IMR-90 (cell line): Measurements from ENCODE around the gene PNKP. TPM values are rescaled to one million over a fixed set of nuclear protein-coding genes. Genes with fewer than 3 reads are reported as not detected.

Experiments used
- ATAC-seq: fragments of 200-7000 bp; cut with Tn5 transposase; 2 replicates; pipeline ENCODE4 v1.9.1; 2020; ENCODE audit warnings: low read depth, mild to moderate bottlenecking, moderate library complexity
- BruUV-seq: library from RNA; stranded (reverse); fragments of 400-500 nt; replicated peaks from 2 replicates; lab custom pipeline; 2021; lab: Mats Ljungman, UMichigan
- CTCF ChIA-PET: fragments of 300-600 bp; formaldehyde crosslinking; extraction: SDS; loops from one replicate; lab custom pipeline; 2021; ENCODE audit warnings: antibody characterized with exemption; lab: Yijun Ruan, JAX
- POLR2A ChIA-PET: fragments of 300-600 bp; sonication (Branson Sonifier 250); formaldehyde crosslinking; loops from one replicate; lab custom pipeline; 2022; ENCODE audit warnings: antibody characterized with exemption; ENCODE audit not compliant: unreplicated experiment; lab: Charles Lee
- DNase-seq: peaks from one replicate; pipeline ENCODE4 v3.0.0; 2013
- H2AFZ ChIP-seq: replicated peaks from 2 replicates; pipeline ENCODE3; 2013; ENCODE audit warnings: low read length, mild to moderate bottlenecking; ENCODE audit not compliant: poor library complexity
- H2AK5ac ChIP-seq: 2 replicates; pipeline ENCODE4 v1.6.1; 2013; ENCODE audit warnings: low read depth, low read length, inconsistent platforms
- H2AK9ac ChIP-seq: replicated peaks from 2 replicates; pipeline ENCODE3; 2013; ENCODE audit warnings: mild to moderate bottlenecking, low read depth, low read length, moderate library complexity; ENCODE audit not compliant: poor library complexity
- H2BK120ac ChIP-seq: 2 replicates; pipeline ENCODE4 v1.6.1; 2013; ENCODE audit warnings: low read depth, low read length, inconsistent platforms
- H2BK15ac ChIP-seq: 3 replicates; pipeline ENCODE4 v1.6.1; 2013; ENCODE audit warnings: low read depth, low read length, inconsistent platforms
- H2BK20ac ChIP-seq: 2 replicates; pipeline ENCODE4 v1.6.1; 2013; ENCODE audit warnings: low read depth, mild to moderate bottlenecking, inconsistent platforms, low read length, moderate library complexity
- H2BK5ac ChIP-seq: 2 replicates; pipeline ENCODE4 v1.6.1; 2013; ENCODE audit warnings: mild to moderate bottlenecking, low read depth, low read length, inconsistent platforms; ENCODE audit not compliant: poor library complexity, severe bottlenecking
- H3K14ac ChIP-seq: replicated peaks from 2 replicates; pipeline ENCODE4 v1.6.1; 2013; ENCODE audit warnings: low read depth, low read length, inconsistent platforms
- H3K18ac ChIP-seq: 2 replicates; pipeline ENCODE4 v1.6.1; 2013; ENCODE audit warnings: low read depth, low read length, control low read depth
- H3K23ac ChIP-seq: 2 replicates; pipeline ENCODE4 v1.6.1; 2013; ENCODE audit warnings: low read depth, low read length, inconsistent platforms
- H3K27ac ChIP-seq: 2 replicates; pipeline ENCODE4 v1.5.1; 2013; ENCODE audit warnings: mild to moderate bottlenecking, control low read depth, low read length; ENCODE audit not compliant: insufficient read depth
- H3K27me3 ChIP-seq: 2 replicates; pipeline ENCODE4 v1.6.1; 2013; ENCODE audit warnings: low read length; ENCODE audit not compliant: control insufficient read depth, insufficient read depth
- H3K36me3 ChIP-seq: 2 replicates; pipeline ENCODE4 v1.6.1; 2013; ENCODE audit warnings: low read length, mixed read lengths; ENCODE audit not compliant: control insufficient read depth, insufficient read depth
- H3K4ac ChIP-seq: 2 replicates; pipeline ENCODE4 v1.6.1; 2013; ENCODE audit warnings: low read depth, low read length, inconsistent platforms
- H3K4me1 ChIP-seq: 2 replicates; pipeline ENCODE4 v1.6.1; 2013; ENCODE audit warnings: low read length, mixed read lengths; ENCODE audit not compliant: control insufficient read depth, insufficient read depth
- H3K4me2 ChIP-seq: 2 replicates; pipeline ENCODE4 v1.6.1; 2013; ENCODE audit warnings: low read depth, mild to moderate bottlenecking, control low read depth, low read length, moderate library complexity
- H3K4me3 ChIP-seq: 2 replicates; pipeline ENCODE4 v1.5.1; 2013; ENCODE audit warnings: low read depth, mild to moderate bottlenecking, control low read depth, low read length, moderate library complexity; ENCODE audit not compliant: insufficient read depth
- H3K56ac ChIP-seq: 2 replicates; pipeline ENCODE4 v1.6.1; 2013; ENCODE audit warnings: low read length, inconsistent platforms; ENCODE audit not compliant: insufficient read depth; ENCODE audit errors: extremely low read depth
- H3K79me1 ChIP-seq, 2 experiments: 2 replicates each; pipeline ENCODE4 v1.6.1; 2013; ENCODE audit warnings: low read length in 2 of 2, inconsistent platforms in 1 of 2, low read depth in 1 of 2
- H3K9ac ChIP-seq: 2 replicates; pipeline ENCODE4 v1.6.1; 2013; ENCODE audit warnings: low read depth, low read length, control low read depth
- H3K9me1 ChIP-seq: 2 replicates; pipeline ENCODE4 v1.6.1; 2013; ENCODE audit warnings: low read length, inconsistent platforms; ENCODE audit not compliant: insufficient read depth
- H3K9me3 ChIP-seq: 2 replicates; pipeline ENCODE4 v1.6.1; 2013; ENCODE audit warnings: low read length; ENCODE audit not compliant: control insufficient read depth, insufficient read depth
- H4K20me1 ChIP-seq: 2 replicates; pipeline ENCODE4 v1.6.1; 2013; ENCODE audit warnings: low read length, inconsistent platforms; ENCODE audit not compliant: insufficient read depth
- H4K5ac ChIP-seq: 2 replicates; pipeline ENCODE4 v1.6.1; 2013; ENCODE audit warnings: mild to moderate bottlenecking, low read depth, low read length, control low read depth
- H4K8ac ChIP-seq, 2 experiments: 2 replicates each; pipeline ENCODE4 v1.6.1; 2013; ENCODE audit warnings: low read depth in 2 of 2, low read length in 2 of 2, control low read depth in 1 of 2, inconsistent platforms in 1 of 2
- H4K91ac ChIP-seq: 2 replicates; pipeline ENCODE4 v1.6.1; 2013; ENCODE audit warnings: low read depth, low read length, inconsistent platforms; ENCODE audit not compliant: insufficient read depth
- BHLHE40 ChIP-seq: fragments of 150-350 bp; IDR thresholded peaks from 2 replicates; pipeline ENCODE4 v1.6.1; 2016; ENCODE audit warnings: mild to moderate bottlenecking, low read depth, low read length
- CHD1 ChIP-seq: IDR thresholded peaks from 2 replicates; pipeline ENCODE4 v1.6.1; 2012; ENCODE audit warnings: low read depth, low read length, improper control_type of control experiment
- FOS ChIP-seq: fragments of 150-350 bp; IDR thresholded peaks from 2 replicates; pipeline ENCODE4 v1.6.1; 2016; ENCODE audit warnings: low read depth, low read length
- MAFK ChIP-seq: IDR thresholded peaks from 2 replicates; pipeline ENCODE4 v1.6.1; 2012; ENCODE audit warnings: low read depth, low read length, improper control_type of control experiment
- MAZ ChIP-seq: IDR thresholded peaks from 2 replicates; pipeline ENCODE4 v1.6.1; 2012; ENCODE audit warnings: low read depth, mild to moderate bottlenecking, low read length, improper control_type of control experiment, moderate library complexity, borderline replicate concordance
- NFE2L2 ChIP-seq: fragments of 150-350 bp; IDR thresholded peaks from 2 replicates; pipeline ENCODE4 v1.6.1; 2016; ENCODE audit warnings: low read depth, mild to moderate bottlenecking, low read length
- POLR2A ChIP-seq: IDR thresholded peaks from 2 replicates; pipeline ENCODE4 v1.6.1; 2012; ENCODE audit warnings: mild to moderate bottlenecking, low read depth, low read length
- RAD21 ChIP-seq: IDR thresholded peaks from 2 replicates; pipeline ENCODE4 v1.6.1; 2012; ENCODE audit warnings: low read length, improper control_type of control experiment
- RFX5 ChIP-seq: IDR thresholded peaks from 2 replicates; pipeline ENCODE4 v1.8.0; 2012; ENCODE audit warnings: low read depth, mild to moderate bottlenecking, low read length, moderate library complexity
- SMC3 ChIP-seq: fragments of 150-350 bp; IDR thresholded peaks from 2 replicates; pipeline ENCODE4 v1.6.1; 2016; ENCODE audit warnings: low read depth, mild to moderate bottlenecking, antibody characterized with exemption, low read length, moderate library complexity
- WGBS, 2 experiments: methylation state at CpG; one replicate each; pipeline versions ENCODE4 v1.1.5 to v1.1.7; 2013; ENCODE audit warnings: missing lambda C conversion rate in 2 of 2; ENCODE audit not compliant: insufficient read length in 1 of 2; ENCODE audit errors: extremely low coverage in 2 of 2; 5-methylcytosine and 5-hydroxymethylcytosine counted together
- dilution Hi-C: fragments of 300-500 bp; cut with HindIII; formaldehyde crosslinking; loops from one replicate; pipeline ENCODE4 v1.14.3; 2018; ENCODE audit warnings: low sequenced_read_pairs; ENCODE audit not compliant: unreplicated experiment
- in situ Hi-C: fragments of 300-500 bp; cut with MboI; formaldehyde crosslinking; loops from 3 replicates; pipeline ENCODE4 v1.14.3; 2019; ENCODE audit warnings: low sequenced_read_pairs, inconsistent platforms, mixed read lengths
- intact Hi-C: fragments of 100-400 bp; cut with micrococcal nuclease; formaldehyde crosslinking; loops from 2 replicates; pipeline ENCODE4 v1.10.0; 2022
- polyA plus RNA-seq, 3 experiments: library from polyadenylated mRNA; depleted of rRNA; stranded (reverse); fragments of >200 nt; gene quantifications; 2 replicates each; pipeline ENCODE4 v1.2.3, GENCODE V29; 2012; ENCODE audit warnings: low replicate concordance in 1 of 3
- total RNA-seq: library from RNA; depleted of rRNA; stranded (reverse); fragments of >200 nt; gene quantifications from 2 replicates; pipeline ENCODE4 v1.2.3, GENCODE V29; 2012
- TF ChIP-seq, protein P1 (sequence below): fragments of 150-350 bp; IDR thresholded peaks from 2 replicates; pipeline ENCODE4 v1.6.1; 2016; ENCODE audit warnings: low read depth, mild to moderate bottlenecking, low read length, moderate library complexity, borderline replicate concordance
- TF ChIP-seq, protein P2 (sequence below): conservative IDR thresholded peaks from 2 replicates; pipeline ENCODE4 v1.5.1; 2012; ENCODE audit warnings: mild to moderate bottlenecking, low read depth, low read length, improper control_type of control experiment

PNKP gene
- total and polyA plus RNA-seq, 2 of the 4 experiments (the other 2 are of a cell fraction) = 14.2 to 25.0 TPM

DNA sequence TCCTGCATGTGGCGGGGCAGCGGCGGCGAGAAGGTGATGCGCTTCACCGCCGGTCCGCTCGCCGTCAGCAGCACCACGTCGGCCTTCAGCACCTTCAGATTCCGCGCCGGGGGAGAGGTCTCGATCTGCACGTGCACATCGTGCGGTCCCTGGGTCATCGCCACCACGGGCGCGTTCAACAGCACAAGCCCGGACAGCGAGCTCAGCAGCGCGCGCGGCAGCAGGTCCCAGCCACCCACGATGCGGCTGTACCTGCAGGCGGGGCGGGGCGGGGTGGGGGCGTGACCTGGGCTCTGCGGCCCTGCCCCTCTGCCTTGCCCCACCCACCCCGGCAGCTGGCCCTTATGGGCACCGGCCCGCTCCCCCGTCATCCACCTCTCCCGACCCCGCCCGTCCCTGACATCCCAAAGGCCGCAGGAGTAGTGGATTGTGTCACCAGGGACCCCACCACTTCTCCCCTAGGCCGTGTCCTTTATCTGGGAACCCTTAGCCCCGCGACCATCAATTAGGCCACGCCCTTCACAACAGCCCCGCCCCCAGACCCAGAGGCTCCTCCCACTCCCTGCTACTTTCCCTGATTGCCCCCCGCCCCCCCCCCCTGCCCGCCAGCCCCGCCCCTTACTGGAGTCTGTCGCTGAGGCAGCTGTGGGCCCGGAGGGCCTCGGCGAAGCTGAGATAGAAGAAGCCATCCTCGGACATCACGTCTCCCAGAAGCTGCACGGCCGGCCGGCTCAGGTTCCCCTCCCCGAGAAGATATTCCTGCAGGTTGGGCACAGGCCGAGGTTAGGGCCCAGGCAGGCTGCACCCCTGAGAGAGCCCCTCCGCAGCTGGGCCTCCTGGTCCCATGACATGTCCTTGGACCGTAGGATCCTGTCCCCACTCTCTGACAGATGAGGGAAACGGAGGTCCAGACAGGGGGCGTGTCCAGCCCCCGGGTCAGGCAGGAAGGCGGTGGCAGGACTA lies 23.3 kb upstream of the PNKP start (continued):
- TF ChIP-seq MAZ = no peak
- no peak for TF ChIP-seq NFE2L2

DNA sequence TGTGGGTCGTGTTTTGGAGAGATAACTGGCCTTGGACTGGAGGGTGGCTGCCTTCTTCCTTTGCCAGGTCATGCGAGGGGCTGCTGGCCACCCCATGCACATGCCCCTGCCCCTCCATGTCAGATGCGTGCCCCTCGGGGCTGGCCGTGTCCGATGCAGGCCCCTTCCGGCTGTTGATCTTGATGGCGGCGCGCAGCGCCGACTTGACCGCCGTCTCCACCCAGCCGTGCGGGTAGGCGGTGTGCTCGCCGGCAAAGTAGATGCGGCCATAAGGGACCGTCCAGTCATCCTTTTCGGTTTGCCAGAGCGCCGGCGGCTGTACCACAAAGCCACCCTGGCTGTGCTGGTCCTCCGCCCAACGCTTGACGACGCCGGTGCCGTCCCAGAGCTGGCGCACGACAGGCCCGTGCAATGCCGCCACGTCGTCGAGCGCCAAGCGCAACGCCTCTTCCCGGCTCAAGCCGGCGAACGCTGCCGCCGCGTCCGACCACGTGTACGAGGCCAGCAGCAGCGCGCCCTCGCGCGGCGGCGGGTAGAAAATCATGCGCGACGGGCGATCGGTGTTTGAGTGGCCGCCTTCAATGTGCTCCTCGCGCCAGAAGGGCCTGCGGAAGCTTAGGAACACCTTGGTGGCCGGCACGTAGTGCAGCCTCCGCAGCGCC lies 22.4 kb upstream of the PNKP start:
- Histone ChIP-seq H3K27ac (no peak overlapping the region), H2AK5ac (no peak overlapping the region), H3K4ac (no peak overlapping the region), H3K23ac (no peak overlapping the region), H3K14ac (no peak overlapping the region), H4K8ac (no peak overlapping the region), H2BK20ac (no peak overlapping the region), H3K4me3 (peak overlapping the region; percentile 6; the same call in 1 of the 2 replicates), H3K4me1 (peaks cover 2% of the 10 kb centered on the region; the same call in 1 of the 2 replicates), H3K9me1 (no peaks in the 10 kb centered on the region), H4K5ac (no peak overlapping the region), H2AFZ (peak overlapping the region; percentile 87), H3K36me3 (peaks cover 12% of the 10 kb centered on the region; the same call in 1 of the 2 replicates), H2AK9ac (peak overlapping the region; percentile 22), H3K27me3 (peaks cover 8% of the 10 kb centered on the region; the same call in 1 of the 2 replicates), H3K56ac (no peak overlapping the region), H3K79me1 (no peaks in the 10 kb centered on the region), H4K91ac (no peak overlapping the region), H4K20me1 (no peaks in the 10 kb centered on the region), H3K9ac (no peak overlapping the region), H2BK120ac (no peak overlapping the region), H3K4me2 (peak overlapping the region; percentile 21), H2BK5ac (no peak overlapping the region), H2BK15ac (no peak overlapping the region), H3K9me3 (no peaks in the 10 kb centered on the region), H3K18ac (no peak overlapping the region)
- POLR2A ChIA-PET = no interaction called here
- DNase-seq (peak; percentile 61), ATAC-seq (peak; percentile 45)
- no TSS peak for BruUV-seq
- 33% methylated on average over 51 of the region's 71 CpGs; no CpG with 5 or more reads in 1 of the 2 experiments for WGBS, 2 experiments
- intact Hi-C loops = no loop called here
- dilution Hi-C loops = no loop called here
- in situ Hi-C loops = no loop called here
- CTCF ChIA-PET = interaction anchor here (0.5 kb wide), 1 partner anchor 42 kb away, joined by 3 read pairs; no protein-coding TSS in a partner anchor
- no peak for TF ChIP-seq RFX5
- TF ChIP-seq, protein P1, sequence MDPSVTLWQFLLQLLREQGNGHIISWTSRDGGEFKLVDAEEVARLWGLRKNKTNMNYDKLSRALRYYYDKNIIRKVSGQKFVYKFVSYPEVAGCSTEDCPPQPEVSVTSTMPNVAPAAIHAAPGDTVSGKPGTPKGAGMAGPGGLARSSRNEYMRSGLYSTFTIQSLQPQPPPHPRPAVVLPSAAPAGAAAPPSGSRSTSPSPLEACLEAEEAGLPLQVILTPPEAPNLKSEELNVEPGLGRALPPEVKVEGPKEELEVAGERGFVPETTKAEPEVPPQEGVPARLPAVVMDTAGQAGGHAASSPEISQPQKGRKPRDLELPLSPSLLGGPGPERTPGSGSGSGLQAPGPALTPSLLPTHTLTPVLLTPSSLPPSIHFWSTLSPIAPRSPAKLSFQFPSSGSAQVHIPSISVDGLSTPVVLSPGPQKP = no peak
- no peak for TF ChIP-seq MAZ
- TF ChIP-seq FOS = no peak
- TF ChIP-seq CHD1 = no peak
- no peak for TF ChIP-seq MAFK
- TF ChIP-seq POLR2A = no peak
- TF ChIP-seq RAD21 = peak; percentile 41
- TF ChIP-seq SMC3 = peak; percentile 35
- no peak for TF ChIP-seq BHLHE40
- TF ChIP-seq, protein P2, sequence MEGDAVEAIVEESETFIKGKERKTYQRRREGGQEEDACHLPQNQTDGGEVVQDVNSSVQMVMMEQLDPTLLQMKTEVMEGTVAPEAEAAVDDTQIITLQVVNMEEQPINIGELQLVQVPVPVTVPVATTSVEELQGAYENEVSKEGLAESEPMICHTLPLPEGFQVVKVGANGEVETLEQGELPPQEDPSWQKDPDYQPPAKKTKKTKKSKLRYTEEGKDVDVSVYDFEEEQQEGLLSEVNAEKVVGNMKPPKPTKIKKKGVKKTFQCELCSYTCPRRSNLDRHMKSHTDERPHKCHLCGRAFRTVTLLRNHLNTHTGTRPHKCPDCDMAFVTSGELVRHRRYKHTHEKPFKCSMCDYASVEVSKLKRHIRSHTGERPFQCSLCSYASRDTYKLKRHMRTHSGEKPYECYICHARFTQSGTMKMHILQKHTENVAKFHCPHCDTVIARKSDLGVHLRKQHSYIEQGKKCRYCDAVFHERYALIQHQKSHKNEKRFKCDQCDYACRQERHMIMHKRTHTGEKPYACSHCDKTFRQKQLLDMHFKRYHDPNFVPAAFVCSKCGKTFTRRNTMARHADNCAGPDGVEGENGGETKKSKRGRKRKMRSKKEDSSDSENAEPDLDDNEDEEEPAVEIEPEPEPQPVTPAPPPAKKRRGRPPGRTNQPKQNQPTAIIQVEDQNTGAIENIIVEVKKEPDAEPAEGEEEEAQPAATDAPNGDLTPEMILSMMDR = peak; percentile 66
